Central memory CD4-positive, alpha-beta T cell (primary cell): ENCODE data around the gene HIVEP3.
A peak's percentile ranks its signal among the peaks of the same experiment; 100 is the strongest.

Experiments
- DNase-seq: peaks from one replicate; pipeline ENCODE4 v3.0.0; 2022

HIVEP3 gene

DNA sequence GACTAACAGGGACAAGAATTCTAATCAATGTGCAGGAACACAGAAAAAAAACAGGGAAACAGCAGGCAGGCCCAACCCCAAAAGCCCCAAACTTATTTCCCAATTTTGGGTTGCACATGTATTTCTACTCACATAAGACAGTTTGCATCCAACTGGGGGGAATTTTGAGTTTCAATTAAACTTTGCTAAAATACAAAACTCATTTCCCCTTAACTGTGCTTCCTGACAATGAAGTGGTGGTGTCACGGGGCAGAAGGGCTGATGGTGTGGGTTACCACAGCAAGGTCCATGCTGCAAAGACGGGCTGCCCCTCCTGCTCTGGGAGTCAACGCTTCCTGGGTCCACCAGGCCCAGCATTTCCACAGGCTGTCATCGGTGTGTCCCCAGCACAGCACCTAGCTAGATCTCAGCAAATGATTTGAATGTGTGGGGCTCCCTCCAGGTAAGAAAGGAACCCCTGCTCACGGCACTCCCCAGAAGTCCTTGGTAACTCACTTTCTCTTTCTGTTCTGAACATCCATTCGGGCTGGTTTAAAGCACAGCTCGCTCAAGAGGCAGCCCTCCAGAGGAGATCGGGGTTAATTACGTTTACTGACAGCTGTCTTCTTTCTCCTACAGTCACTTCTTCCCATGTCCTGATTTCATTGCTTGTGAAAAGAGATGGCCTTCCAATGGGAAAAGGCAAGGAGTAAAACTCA lies 27.4 kb downstream of the HIVEP3 start:
- peak; percentile 74 for DNase-seq

DNA sequence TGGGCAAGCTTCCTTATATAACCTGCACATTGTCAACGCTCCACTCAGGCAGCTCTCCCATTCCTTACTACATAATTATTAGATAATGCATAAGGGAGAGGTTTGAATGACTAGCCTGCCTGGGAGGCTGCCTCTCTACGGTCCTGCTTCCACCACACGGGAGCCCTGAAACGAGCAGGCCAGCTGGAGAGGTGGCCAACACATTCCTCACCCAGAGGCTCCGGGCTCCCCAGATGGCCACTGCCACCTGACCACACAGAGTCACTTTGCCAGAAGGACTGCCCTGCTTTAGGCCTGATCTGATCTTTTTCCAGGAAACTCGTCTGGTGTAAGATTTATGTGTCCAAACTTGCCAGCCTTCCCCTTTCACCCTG lies 27.9 kb downstream of the HIVEP3 start:
- DNase-seq: no peak

DNA sequence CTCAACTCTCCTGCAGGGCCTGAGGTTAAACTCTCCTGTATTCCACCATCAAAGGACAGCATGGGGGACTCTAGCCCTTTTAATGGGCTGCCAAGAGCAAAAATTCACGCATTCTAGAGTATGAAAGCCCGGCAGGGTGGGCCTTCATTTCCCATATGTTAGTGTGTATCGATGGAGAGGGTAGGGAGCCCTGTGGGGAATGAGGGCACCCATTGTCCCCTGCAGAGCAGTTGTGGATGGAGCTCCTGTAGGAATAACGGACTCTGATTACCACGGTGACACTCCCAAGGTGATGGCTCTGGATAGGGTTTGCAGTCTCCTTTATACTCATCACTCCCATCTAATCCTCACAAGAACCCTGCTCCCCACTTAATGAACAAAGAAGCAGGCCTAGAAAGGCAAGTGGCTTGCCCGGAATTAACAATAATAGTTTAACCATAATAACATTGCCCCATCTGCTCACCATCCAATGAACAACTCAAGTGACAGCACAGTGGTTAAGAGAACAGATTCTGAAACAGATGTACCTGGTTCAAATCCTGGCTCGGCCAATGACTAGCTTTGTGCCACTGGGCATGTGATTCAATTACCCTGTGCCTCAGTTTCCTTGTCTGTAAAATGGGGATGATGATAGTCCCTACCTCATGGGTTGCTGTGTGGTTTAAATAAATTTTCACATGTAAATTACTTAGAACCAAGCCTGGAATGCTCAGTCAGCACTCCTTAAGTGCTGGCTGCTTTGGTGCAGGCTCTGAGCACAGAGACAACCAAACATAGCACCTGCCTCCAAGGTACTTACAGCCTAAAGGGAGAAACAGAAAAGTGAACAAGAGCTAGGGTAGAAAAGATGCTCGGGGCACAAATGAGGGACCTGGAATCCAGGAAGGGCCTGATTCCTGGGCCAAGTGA lies 29.0 kb downstream of the HIVEP3 start:
- no peak for DNase-seq

DNA sequence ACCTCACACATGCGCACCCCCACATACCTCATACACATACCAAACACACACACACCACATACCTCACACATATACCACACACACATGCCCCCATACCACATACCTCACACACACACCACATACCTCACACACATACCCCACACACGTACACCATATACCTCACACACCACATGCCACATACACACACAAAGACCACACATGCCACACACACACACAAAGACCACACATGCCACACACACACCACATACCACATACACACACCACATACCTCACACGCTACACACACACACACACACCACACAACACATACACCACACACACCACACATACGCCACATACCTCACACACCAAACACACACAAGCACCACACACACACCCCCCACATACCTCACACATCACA lies 30.0 kb downstream of the HIVEP3 start:
- no peak for DNase-seq

DNA sequence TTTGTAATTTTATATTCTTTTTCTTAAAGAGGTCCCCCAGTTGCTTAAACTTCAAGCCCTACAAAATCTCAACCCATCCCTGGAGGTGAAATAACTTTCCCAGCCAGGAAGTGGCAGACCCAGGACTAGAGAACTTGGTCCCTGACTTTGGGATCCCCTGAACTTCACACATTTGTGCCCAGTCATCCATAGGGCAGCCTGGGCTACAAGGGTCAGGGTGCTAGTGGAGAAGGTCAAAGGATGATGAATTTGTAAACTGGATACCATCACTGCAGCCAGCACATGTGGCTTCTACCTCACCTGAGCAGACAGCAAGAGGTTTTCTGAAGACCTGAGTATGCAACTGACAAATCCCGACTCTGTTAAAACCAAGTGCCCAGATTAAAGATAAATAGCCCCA lies 31.4 kb downstream of the HIVEP3 start:
- no peak for DNase-seq

DNA sequence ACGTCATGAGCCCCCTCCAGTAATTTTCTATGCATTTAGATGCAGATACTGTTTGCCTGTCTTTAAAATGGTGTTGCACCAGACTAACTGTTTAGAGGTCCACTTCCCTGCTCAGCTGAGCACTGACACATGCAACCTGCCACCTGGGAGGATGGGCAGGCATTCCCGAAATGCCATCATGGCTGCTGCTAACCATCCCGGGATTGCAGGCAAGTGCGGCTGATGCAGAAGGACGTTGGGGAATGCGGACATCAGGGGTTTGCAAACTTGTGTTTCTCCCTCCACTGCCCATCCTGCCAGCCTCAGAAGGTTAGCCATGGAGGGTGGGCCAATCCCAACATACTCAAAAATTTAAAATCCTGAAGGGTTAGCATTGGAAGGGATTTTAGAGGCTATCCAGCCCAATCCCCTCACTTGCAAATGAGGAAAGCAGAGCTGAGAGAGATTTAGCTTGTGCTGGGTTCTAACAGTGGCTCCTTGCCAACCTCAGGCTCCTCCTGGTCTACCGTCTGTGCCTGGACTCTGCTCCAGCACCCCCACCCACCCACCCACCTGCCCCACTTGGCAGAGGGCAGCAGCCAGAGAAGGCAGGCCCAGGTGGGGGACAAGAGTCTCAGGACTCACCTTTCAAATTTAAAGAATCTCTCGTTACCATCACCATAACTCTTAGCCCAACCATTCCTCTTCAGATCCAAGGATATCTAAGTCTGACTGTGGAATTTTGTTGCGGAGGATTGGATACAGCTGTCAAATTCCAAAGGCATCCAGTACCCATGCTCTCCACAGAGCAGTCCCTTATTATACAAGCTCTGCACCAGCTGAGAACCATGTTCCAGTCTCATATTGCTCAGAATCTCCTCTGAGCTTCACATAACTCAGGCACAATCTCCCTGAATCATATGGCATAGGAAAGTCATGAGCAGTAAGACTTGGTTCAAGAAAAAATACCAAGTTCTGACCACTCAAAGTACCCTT lies 34.2 kb downstream of the HIVEP3 start:
- DNase-seq: no peak

DNA sequence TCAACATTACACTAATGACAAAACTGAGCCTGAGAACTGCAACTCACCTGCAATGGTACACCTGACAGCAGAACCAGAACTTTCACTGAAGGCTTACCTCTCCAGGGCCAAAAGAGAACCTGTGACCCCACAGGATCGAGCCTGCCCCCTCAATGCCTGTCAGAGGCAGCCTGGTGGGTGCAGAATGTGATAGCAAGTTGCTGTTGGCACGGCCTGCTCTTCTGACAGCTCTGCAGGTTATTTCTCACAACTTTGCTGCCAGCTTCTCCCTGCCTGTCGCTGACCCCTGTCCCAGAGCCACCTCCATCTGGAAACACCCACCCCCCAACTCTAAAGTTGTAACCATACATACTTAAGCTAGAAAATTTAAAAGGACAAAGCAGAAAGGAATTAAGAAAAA lies 35.2 kb downstream of the HIVEP3 start:
- no peak for DNase-seq

DNA sequence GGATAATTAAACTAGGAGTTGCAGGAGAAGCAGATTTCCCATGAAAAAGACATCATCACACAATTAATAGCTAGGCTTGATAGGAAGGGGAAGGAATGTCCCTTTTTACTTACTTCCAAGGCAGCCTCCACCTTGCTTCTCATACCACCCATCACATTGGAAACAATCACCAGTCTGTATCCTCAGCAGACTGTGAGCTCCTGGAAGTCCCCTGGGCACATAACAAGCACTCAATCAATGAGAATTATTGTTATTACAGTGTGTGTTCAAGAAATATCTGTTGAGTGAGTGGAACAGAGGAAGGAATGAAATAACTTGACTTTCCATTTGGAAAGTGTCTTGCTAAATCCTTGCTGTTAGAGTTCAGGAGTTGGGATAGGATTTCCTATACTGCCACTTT lies 36.2 kb downstream of the HIVEP3 start:
- DNase-seq: no peak

DNA sequence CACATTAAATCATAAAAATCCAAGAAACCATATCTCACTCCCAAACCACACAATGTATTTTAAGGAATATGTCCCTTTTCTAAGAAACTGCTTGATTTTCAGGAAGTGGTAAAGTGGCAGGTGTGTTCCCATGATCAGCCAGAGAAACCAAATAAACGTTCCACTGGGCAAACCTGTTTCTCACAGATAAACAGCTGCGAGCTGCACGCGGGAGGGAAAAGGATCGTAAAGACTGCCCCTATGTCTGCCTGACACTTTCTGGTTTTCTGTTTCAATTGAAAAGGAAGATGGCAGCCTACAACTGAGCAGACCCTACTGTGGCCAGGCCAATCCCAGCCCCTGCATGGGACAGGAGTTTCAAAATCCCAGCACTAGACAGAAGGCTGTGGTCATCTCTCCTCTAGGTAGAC lies 36.6 kb downstream of the HIVEP3 start:
- no peak for DNase-seq

DNA sequence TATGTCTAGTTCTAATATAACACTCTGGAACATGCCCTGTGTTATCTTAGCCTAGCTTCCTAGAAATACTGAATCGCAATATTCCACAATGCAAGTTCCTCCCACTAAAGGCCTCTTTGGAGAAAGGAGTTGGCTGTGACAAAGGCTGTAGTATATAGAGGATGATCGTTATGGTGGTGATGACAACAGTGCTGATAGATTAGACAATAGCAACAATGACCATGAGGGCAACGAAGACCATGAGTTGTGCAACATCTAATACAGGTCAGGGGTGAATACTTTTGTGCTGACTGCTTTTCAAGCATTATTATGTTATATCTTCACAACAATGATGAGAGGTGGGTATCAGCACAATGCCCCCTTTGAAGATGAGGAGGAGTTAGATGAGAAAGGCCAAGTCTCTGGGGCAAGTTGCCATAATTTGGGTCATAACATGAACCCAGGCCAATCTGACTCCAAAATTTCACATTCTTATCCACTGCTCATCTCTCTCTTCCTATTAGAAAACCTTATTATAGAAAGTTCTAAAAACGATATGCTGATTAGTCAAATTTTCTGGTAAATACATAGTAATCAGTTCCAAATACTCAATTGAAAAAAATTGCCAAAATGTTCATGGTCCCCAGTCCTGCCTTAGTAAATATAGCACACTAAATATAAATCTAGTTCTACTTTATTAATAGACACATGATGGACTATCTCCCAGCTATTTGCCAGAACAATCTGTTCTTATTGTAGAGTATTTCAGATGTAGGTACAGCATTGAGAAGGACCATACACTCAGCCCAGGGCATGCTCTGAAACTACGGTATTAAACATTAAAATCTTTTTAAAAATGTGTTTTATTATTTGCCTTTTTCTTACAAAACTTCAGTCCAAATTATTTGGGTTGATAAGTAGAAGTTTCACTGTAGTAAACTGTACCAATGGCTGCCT lies 37.5 kb downstream of the HIVEP3 start:
- DNase-seq: no peak

DNA sequence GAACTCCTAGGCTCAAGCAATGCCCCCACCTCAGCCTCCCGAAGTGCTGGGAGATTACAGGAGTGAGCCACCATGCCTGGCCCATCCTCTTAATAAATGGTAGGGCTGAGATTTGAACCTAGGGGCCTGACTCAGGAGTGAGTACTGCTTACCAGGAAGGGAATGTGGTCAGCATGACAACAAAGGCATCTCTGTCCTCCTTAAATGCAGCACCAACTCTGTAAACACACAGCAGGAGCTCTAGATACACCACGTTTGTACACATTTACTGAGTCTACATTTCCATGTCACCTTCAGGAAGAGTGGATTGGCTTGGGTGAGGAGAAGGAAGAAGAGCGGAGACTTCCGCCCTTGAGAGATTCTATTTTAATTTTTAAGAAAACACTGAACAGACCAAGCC lies 38.5 kb downstream of the HIVEP3 start:
- DNase-seq: no peak

DNA sequence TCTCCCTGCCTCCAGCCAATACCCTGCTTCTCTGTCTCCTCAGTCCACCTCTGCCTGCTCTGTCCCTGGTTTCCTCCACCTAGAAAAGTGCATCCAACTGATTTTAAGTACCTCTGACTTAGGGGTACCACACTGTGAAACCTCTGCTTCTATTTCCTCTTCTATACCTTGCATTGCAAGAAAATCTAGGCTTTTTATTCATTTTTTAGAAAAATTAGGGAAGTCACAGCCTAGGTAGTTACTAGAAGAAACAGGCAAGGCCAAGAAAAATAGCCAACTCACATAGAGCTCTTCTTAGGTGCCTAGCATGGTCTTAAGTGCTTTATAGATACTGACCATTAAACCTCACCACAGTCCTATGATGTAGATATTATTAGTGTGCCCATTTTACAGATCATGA lies 39.1 kb downstream of the HIVEP3 start:
- no peak for DNase-seq

DNA sequence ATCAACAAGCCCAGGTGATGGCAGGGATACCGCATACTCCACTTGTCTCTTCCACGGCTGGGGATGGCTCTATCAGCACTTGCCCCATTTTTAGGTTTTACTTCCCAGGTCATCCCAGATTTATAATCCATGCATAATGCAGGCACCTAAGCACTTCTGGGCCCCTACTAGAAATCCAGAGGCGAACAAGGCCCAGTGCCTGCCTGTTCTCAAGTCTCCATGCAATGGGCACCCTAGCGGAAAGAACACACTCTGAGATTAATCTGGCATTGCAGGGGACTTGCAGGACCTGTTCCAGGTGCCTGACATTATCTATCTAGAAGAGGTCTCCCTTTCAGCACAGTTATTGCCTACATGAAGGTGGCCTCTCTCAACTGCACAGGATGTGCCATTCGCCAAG lies 39.8 kb downstream of the HIVEP3 start:
- DNase-seq: no peak

DNA sequence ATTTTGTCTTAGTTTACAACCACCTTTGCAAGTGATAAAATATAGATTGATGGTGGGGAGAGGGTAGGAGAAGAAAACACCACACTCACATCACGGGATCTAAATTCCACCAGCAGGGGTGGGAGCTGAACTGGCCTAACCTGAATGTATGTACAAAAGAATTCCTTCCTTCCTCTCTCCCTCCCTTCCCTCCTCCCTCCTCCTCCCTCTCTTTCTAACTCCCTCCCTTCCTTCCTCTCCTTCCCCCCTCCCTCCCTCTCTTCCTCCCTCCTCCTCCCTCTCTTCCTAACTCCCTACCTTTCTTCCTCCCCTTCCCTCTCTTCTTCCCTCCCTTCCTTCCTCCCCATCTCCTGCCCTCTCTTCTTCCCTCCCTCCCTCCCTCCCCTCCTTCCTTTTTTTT lies 40.2 kb downstream of the HIVEP3 start:
- DNase-seq: no peak

DNA sequence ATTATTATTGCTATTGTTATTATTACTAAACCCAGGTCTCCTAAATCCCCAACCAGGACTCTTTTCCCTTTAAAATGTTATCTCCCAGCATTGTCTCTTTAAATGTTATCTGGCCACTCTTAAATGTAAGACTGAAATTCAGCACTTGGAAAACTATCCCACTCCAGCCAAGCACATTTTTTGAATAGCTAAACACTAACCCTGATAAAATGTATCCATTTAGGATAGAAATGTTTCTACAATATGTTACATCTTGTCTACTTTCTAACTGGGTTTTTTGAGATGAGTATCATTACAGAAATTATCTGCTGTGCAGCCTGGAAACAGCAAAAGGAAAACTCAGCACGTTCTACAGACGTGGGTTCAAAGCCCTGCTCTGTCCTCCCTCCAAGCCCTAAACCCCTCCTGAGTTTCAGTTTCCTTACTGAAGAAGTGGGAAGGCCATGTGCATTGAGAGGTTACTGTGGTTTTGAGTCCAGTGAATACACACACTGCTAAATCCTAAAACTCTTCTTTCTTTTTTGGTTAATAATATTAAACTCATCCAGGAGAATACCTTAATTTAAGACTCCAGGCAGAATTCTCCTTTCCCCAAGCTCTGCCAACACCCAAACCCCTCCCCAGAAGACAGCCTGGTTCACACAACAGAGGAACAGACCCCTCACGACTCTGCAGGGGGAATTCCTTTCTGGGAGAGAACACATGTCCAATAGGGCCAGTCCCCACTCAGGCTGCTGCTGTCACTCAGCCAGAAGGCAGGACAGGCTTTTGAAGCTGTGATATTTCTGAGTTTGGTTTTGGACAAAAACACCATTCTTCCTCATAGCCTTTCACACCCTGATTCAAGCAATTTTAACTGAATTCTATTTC lies 41.9 kb downstream of the HIVEP3 start:
- DNase-seq: no peak

DNA sequence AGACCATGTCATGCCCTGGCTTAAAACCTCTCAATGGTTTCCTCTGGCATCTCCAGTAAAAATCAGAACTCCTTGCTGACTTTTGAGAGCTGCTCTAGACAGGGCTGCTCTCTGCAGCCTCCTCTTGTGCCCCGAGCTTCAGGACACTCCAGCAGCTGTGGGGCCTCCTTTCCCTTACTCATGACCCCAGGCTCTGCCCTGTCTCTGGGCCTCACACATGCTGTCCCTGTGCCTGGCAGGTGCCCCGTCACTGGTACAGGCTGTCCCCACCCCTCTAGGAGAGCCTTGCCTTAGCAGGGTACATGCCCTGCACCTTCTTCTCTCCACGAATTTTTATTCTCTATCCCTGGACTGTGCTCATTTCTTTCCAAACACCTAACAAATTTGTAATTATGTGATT lies 43.2 kb downstream of the HIVEP3 start:
- DNase-seq: no peak

DNA sequence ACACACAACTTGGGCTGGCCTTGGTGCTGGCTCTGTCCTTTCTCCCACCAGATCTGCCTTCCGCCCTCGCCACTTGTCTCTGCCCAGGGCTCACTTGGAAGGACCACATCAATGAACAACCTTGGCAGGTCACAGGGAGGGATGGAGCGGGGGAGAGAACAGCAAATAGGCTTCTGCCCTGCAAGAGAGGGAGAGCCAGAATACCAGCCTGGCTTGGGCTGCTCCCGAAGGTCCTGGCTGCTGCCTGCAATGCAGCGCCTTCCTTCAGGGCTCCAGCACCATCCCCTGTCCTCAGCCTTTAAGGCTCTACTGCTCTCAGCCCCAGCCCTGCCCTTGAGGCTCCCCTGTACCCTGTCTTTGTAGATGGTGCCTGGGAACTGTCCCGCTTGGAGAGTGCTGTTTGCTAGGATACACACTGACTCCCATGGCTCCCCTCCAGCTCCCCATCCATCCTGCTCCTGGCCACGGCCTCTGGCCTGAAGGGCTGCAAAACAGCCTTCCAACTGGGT lies 43.8 kb downstream of the HIVEP3 start:
- no peak for DNase-seq

DNA sequence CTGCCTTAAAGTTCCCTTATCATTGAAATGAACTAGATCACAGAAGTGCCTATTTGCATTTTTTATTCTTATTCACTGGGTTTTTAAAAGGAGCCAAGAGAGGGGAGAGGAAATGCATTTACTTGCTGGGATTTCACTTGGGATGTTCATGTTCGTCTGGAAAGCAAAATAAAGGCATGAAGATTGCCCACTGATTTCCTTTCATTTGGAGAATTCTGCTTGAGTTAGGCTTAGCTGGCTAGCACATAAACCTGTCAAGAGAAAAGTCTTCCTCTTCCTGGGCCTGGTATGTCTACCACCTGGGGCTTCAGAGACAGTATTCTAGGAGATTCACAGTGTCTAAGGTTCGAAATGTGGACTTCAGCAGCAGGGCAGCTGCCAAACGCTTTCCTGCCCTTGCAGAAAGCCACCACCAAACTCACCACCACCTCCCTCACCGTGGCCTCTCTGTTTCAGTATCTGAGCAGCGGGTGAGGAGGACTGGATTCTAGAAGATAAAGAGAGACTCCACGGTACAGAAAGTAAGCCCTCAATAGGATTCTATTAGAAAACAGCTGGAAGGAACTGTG lies 44.5 kb downstream of the HIVEP3 start:
- no peak for DNase-seq

DNA sequence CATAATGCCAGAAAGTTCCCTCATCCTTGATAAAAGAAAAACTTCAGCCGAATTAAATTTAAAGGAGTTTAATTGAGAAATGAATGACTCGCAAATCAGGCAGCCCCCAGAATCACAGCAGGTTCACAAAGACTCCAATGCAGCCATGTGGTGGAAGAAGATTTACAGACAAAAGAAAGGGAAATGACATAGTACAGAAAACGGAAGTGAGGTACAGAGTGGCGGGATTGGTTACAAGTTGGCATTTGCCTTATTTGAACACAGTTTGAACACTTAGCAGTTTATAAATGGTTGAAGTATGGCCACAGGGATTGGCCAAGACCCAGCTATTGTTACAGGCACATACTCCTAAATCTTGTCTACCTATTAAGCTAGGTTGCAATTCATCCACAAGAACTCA lies 46.6 kb downstream of the HIVEP3 start:
- DNase-seq: no peak

DNA sequence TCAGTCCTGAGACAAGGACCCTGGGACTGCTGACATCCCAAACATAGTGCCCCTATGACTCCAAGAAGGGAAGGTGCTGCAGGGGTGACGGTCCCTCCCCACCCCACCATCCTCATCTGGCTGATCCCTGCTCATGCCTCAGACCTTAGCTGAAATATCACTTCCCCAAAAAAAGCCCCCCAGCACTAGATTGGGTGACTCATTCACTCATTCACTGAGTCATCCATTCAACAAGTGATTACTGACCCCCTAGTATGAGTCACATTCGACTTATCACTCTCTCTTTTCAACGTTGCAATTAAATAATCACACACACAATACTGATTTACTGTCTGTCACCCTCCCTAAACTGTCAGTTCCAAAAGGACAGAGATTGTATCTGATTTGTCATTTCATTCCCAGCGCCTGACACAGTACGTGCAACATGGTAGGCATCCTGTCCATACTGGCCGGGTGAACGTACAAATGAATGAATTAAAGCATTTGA lies 48.6 kb downstream of the HIVEP3 start:
- no peak for DNase-seq
